GM12878 (cell line): Measurements from ENCODE around the gene DPP6. TPM values are rescaled to one million over a fixed set of nuclear protein-coding genes. Genes with fewer than 3 reads are reported as not detected.

Experiments
- ATAC-seq: fragments of 200-7000 bp; cut with Tn5 transposase; 3 replicates; pipeline ENCODE4 v1.9.1; 2020; ENCODE audit warnings: mild to moderate bottlenecking, moderate library complexity
- BruUV-seq: library from RNA; stranded (reverse); fragments of 400-500 nt; replicated peaks from 2 replicates; lab custom pipeline; 2021; lab: Mats Ljungman, UMichigan
- CTCF ChIA-PET: fragments of 300-600 bp; sonication (Branson Sonifier 250); formaldehyde crosslinking; extraction: SDS; loops from one replicate; lab custom pipeline; 2021; ENCODE audit warnings: inconsistent platforms; lab: Yijun Ruan, JAX
- POLR2A ChIA-PET: fragments of 350-600 bp; formaldehyde crosslinking; extraction: SDS; loops from one replicate; lab custom pipeline; 2021; ENCODE audit warnings: inconsistent platforms; lab: Charles Lee
- RAD21 ChIA-PET: fragments of 300-600 bp; sonication (Branson Sonifier 250); formaldehyde crosslinking; loops from one replicate; lab custom pipeline; 2023; ENCODE audit warnings: antibody characterized with exemption; ENCODE audit not compliant: unreplicated experiment; lab: Charles Lee
- SMC1A ChIA-PET: fragments of 300-600 bp; sonication (Branson Sonifier 250); formaldehyde crosslinking; loops from one replicate; lab custom pipeline; 2023; ENCODE audit not compliant: unreplicated experiment, uncharacterized antibody; lab: Charles Lee
- DNase-seq: peaks from one replicate; pipeline ENCODE4 v3.0.0-alpha.2; 2011; ENCODE audit warnings: low read depth, low spot score
- FAIRE-seq: peaks from 3 replicates; lab custom pipeline; 2011; peaks lifted over from hg19 to GRCh38; lab: Jason Lieb, UNC
- H2AFZ ChIP-seq: 2 replicates; pipeline ENCODE4 v1.6.0; 2011; ENCODE audit warnings: low read depth, low read length, control low read depth; ENCODE audit not compliant: control insufficient read depth
- H3K27ac ChIP-seq: 2 replicates; pipeline ENCODE4 v1.5.1; 2011; ENCODE audit warnings: control low read depth; ENCODE audit not compliant: control insufficient read depth, insufficient read depth
- H3K27me3 ChIP-seq, 2 experiments: replicated peaks in 1 of 2; 2 replicates each; pipeline versions ENCODE4 v1.6.0 to v1.6.1; 2011; ENCODE audit warnings: low read length in 1 of 2; ENCODE audit not compliant: control insufficient read depth in 2 of 2, insufficient read depth in 2 of 2
- H3K36me3 ChIP-seq, 2 experiments: 2 replicates each; pipeline ENCODE4 v1.5.1; 2011; ENCODE audit warnings: low read length in 1 of 2; ENCODE audit not compliant: control insufficient read depth in 2 of 2, insufficient read depth in 2 of 2
- H3K4me1 ChIP-seq: 2 replicates; pipeline ENCODE4 v1.6.1; 2011; ENCODE audit warnings: mild to moderate bottlenecking, low read length, moderate library complexity, mixed read lengths; ENCODE audit not compliant: control insufficient read depth, insufficient read depth
- H3K4me2 ChIP-seq: 2 replicates; pipeline ENCODE4 v1.6.0; 2011; ENCODE audit warnings: control low read depth; ENCODE audit not compliant: control insufficient read depth, insufficient read depth
- H3K4me3 ChIP-seq: fragments of 200-600 bp; sonication (generic); 2 replicates; pipeline ENCODE4 v1.5.1; 2016
- H3K79me2 ChIP-seq: 2 replicates; pipeline ENCODE4 v1.6.0; 2011; ENCODE audit warnings: low read length; ENCODE audit not compliant: control insufficient read depth, insufficient read depth
- H3K9ac ChIP-seq: 2 replicates; pipeline ENCODE4 v1.8.0; 2011; ENCODE audit warnings: low read length, control low read depth, mixed read lengths; ENCODE audit not compliant: control insufficient read depth, insufficient read depth
- H3K9me3 ChIP-seq: replicated peaks from 3 replicates; pipeline ENCODE4 v1.5.1; 2011; ENCODE audit warnings: mild to moderate bottlenecking, low read length; ENCODE audit not compliant: control insufficient read depth, insufficient read depth
- H4K20me1 ChIP-seq: 2 replicates; pipeline ENCODE4 v1.6.0; 2011; ENCODE audit not compliant: control insufficient read depth, insufficient read depth
- BRCA1 ChIP-seq: IDR thresholded peaks from 2 replicates; pipeline ENCODE4 v1.6.1; 2011; ENCODE audit warnings: low read depth, low read length, improper control_type of control experiment
- PRDM15 ChIP-seq: fragments of 450-650 bp; formaldehyde crosslinking; IDR thresholded peaks from 2 replicates; pipeline ENCODE4 v1.4.0; 2020; ENCODE audit warnings: mild to moderate bottlenecking, moderate library complexity
- REST ChIP-seq: IDR thresholded peaks from 2 replicates; pipeline ENCODE4 v1.6.1; 2012; ENCODE audit warnings: mild to moderate bottlenecking, low read depth, low read length
- RFX5 ChIP-seq: IDR thresholded peaks from 2 replicates; pipeline ENCODE4 v1.6.1; 2011; ENCODE audit warnings: low read depth, low read length, improper control_type of control experiment
- WGBS: methylation state at CpG from one replicate; pipeline ENCODE4 v1.1.6; 2016; ENCODE audit warnings: low lambda C conversion rate; ENCODE audit not compliant: insufficient replicate concordance, insufficient coverage; ENCODE audit errors: missing lambda C conversion rate; 5-methylcytosine and 5-hydroxymethylcytosine counted together
- in situ Hi-C: fragments of 300-500 bp; cut with MboI; formaldehyde crosslinking; loops from 9 replicates; pipeline ENCODE4 v1.14.3; 2018; ENCODE audit warnings: mixed read lengths
- intact Hi-C: fragments of 100-400 bp; cut with micrococcal nuclease; formaldehyde crosslinking; loops from one replicate; pipeline ENCODE4 v1.14.2; 2022; ENCODE audit not compliant: unreplicated experiment
- polyA plus RNA-seq, 11 experiments: library from polyadenylated mRNA; depleted of rRNA in 4 of 11; unstranded in 6 of 11; stranded (reverse) in 5 of 11; fragments of >200 nt; fragmentation: Nextera tagmentation in 4 of 11; fragmentation: Illumina TruSeq in 1 of 11; extraction: Ambion mirVana in 4 of 11; extraction: Trizol in 1 of 11; gene quantifications; 1 replicate in 1 of 11; 2 replicates in 10 of 11; pipeline versions ENCODE4 v1.2.1 to v1.2.3, GENCODE V29; 2011 to 2016; ENCODE audit warnings: inconsistent platforms in 2 of 11, missing spikeins in 2 of 11, low read depth in 1 of 11
- total RNA-seq, 4 experiments: library from RNA; depleted of rRNA in 3 of 4; stranded (reverse); fragments of >200 nt in 3 of 4; fragmentation: Illumina TruSeq in 1 of 4; extraction: Trizol in 1 of 4; gene quantifications; 2 replicates each; pipeline versions ENCODE4 v1.2.1 to v1.2.3, GENCODE V29; 2013 to 2021

DPP6 gene
- total and polyA plus RNA-seq, 10 of the 15 experiments (the other 5 are each of a cell fraction or from before 2014, with no cell fraction given), result not detected

GRCh38 chr7:154217688-154218340 lies 165.6 kb downstream of the DPP6 start:
- no peak overlapping the region for H3K4me2 ChIP-seq
- ChIA-PET RAD21 (no interaction called here), SMC1A (interaction anchor here (0.8 to 1.0 kb wide), 2 partner anchors 13 to 15 kb away, joined by 3 read pairs; no protein-coding TSS in a partner anchor), CTCF (no interaction called here), POLR2A (no interaction called here)
- H3K36me3 ChIP-seq, result no peaks in the 10 kb centered on the region
- H3K27ac ChIP-seq, result no peak overlapping the region
- FAIRE-seq (no peak), DNase-seq (no peak), ATAC-seq (no peak)
- H4K20me1 ChIP-seq, result no peaks in the 10 kb centered on the region
- no peaks in the 10 kb centered on the region for H3K9me3 ChIP-seq
- H3K4me3 ChIP-seq, result no peak overlapping the region
- no peaks in the 10 kb centered on the region for H3K27me3 ChIP-seq
- H3K79me2 ChIP-seq, result no peaks in the 10 kb centered on the region
- H3K9ac ChIP-seq, result no peak overlapping the region
- in situ Hi-C loops (no loop called here), intact Hi-C loops (no loop called here)
- no peaks in the 10 kb centered on the region for H3K4me1 ChIP-seq
- TF ChIP-seq RFX5 (no peak), BRCA1 (no peak)
- 23% methylated on average over 7 of the region's 7 CpGs for WGBS
- H2AFZ ChIP-seq, result no peak overlapping the region
- no TSS peak for BruUV-seq

GRCh38 chr7:154231732-154232131 lies 179.5 kb downstream of the DPP6 start:
- in situ Hi-C loops, result no loop called here
- Histone ChIP-seq H3K9me3 (no peaks in the 10 kb centered on the region), H3K79me2 (no peaks in the 10 kb centered on the region), H2AFZ (no peak overlapping the region), H3K4me2 (no peak overlapping the region), H4K20me1 (no peaks in the 10 kb centered on the region), H3K36me3 (no peaks in the 10 kb centered on the region), H3K27ac (no peak overlapping the region), H3K9ac (no peak overlapping the region), H3K4me1 (no peaks in the 10 kb centered on the region), H3K4me3 (no peak overlapping the region), H3K27me3 (no peaks in the 10 kb centered on the region)
- 27% methylated on average over 6 of the region's 6 CpGs for WGBS
- ATAC-seq (no peak), DNase-seq (no peak), FAIRE-seq (no peak)
- ChIA-PET RAD21 (no interaction called here), POLR2A (no interaction called here), SMC1A (no interaction called here), CTCF (no interaction called here)
- no TSS peak for BruUV-seq
- TF ChIP-seq PRDM15 (no peak), REST (peak; percentile 86)
- TF ChIP-seq, all 136 proteins: peak for 1
- intact Hi-C loops, result no loop called here
